ENCODE data around the gene CAMK2A. TPM values are rescaled to one million over a fixed set of nuclear protein-coding genes. Genes with fewer than 3 reads are reported as not detected.

The CAMK2A gene
- total RNA-seq, 4 donors from 2014 or later, result 1.4 to 6.9 (median 3.6) TPM

DNA sequence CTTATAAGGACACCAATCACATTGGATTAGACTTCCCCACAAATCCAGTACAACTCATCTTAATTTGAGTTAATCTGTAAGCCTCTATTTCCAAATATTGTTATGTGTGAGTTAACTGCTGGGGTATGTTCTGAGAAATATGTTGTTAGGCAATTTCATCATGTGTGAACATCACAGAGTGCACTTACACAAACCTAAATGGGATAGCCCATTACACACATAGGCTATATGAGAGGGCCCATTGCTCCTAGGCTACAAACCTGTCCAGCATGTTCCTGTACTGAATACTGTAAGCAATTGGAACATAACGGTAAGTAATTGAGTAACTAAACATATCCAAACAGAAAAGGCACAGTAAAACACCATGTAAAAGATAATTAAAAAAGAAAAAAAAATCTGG is 32.2 kb upstream of the CAMK2A start:
- no peak overlapping the region for H3K4me3 ChIP-seq

DNA sequence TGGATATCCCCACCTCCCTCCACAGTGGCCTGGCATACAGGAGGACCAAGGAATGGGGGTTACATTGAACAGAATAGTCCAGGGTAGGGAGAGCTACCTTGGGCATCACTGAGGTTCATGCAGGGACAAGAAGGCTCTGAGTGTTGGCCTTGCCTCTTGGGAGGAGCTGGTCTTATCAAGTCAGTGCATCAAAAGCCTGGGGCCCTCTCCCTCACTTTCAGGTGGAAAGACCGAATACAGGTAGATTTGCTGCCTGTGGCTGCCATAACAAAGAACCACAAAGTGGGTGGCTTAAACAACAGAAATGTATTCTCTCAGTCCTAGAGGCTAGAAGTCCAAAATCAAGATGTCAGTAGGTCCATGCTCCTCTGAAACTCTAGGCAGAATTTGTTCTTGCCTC is 31.6 kb upstream of the CAMK2A start:
- TF ChIP-seq POLR2AphosphoS5 (IDR thresholded peaks at IDR 0.05), result no peak
- TF ChIP-seq, protein P1, sequence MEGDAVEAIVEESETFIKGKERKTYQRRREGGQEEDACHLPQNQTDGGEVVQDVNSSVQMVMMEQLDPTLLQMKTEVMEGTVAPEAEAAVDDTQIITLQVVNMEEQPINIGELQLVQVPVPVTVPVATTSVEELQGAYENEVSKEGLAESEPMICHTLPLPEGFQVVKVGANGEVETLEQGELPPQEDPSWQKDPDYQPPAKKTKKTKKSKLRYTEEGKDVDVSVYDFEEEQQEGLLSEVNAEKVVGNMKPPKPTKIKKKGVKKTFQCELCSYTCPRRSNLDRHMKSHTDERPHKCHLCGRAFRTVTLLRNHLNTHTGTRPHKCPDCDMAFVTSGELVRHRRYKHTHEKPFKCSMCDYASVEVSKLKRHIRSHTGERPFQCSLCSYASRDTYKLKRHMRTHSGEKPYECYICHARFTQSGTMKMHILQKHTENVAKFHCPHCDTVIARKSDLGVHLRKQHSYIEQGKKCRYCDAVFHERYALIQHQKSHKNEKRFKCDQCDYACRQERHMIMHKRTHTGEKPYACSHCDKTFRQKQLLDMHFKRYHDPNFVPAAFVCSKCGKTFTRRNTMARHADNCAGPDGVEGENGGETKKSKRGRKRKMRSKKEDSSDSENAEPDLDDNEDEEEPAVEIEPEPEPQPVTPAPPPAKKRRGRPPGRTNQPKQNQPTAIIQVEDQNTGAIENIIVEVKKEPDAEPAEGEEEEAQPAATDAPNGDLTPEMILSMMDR (IDR thresholded peaks at IDR 0.05), result no peak
- TF ChIP-seq EP300 (IDR thresholded peaks at IDR 0.05), result no peak
- TF ChIP-seq POLR2A (IDR thresholded peaks at IDR 0.05), result no peak
- 100% methylated on average over 1 of the region's 1 CpG for WGBS, 2 donors (ENCODE audit: low coverage in 1 of 2)
- no peak for ATAC-seq
- Histone ChIP-seq H3K36me3 (no peaks in the 10 kb centered on the region), H3K4me3 (no peak overlapping the region), H3K27me3 (no peaks in the 10 kb centered on the region), H3K27ac (no peak overlapping the region), H3K9me3 (no peaks in the 10 kb centered on the region), H3K4me1 (peaks cover 0 to 11% (median 0%) of the 10 kb centered on the region in 3 donors)

More for the DNA sequence above, 32.2 kb upstream of the CAMK2A start:
- Histone ChIP-seq H3K27me3 (no peaks in the 10 kb centered on the region), H3K4me1 (peaks cover 0 to 11% (median 0%) of the 10 kb centered on the region in 3 donors), H3K27ac (no peak overlapping the region), H3K9me3 (no peaks in the 10 kb centered on the region), H3K36me3 (no peaks in the 10 kb centered on the region)
- TF ChIP-seq POLR2A (IDR thresholded peaks at IDR 0.05) (no peak), POLR2AphosphoS5 (IDR thresholded peaks at IDR 0.05) (no peak), EP300 (IDR thresholded peaks at IDR 0.05) (no peak)
- TF ChIP-seq, protein P1 (IDR thresholded peaks at IDR 0.05), result no peak
- ATAC-seq, result no peak
- WGBS, 2 donors (ENCODE audit: low coverage in 1 of 2), result 89 to 100% methylated on average over 1 of the region's 1 CpG

DNA sequence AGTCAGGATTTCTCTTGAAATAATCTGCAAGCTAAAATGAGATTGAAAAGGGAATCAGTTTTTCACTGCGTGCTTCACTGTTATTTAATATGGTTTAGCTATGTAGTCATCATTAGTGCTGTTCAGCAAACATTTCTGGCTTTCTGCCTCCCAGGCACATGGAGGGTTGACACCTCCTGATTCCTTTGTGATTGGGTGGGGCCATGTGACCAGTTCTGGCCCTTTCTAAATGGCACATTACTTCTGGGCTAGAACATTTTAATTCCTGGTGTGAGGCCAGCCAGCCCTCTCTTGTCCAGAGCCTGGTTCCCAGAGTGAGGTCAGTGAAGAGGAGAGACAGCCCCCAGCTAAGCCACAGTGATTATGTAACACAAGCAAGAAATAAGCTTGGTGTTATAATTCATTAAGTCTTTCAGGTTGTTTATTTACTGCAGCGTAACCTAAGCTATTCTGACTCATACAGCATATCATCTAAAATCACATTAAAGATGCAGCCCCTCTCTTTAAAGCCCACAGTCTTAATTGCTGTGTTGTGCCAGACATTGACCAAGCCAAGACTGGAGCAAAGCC is 30.6 kb upstream of the CAMK2A start:
- peak; percentile 97 for ATAC-seq
- Histone ChIP-seq H3K27me3 (no peaks in the 10 kb centered on the region), H3K4me3 (no peak overlapping the region), H3K27ac (peak overlapping the region in 2 of 4 donors; percentile 32 to 66), H3K4me1 (peaks cover 0 to 11% (median 0%) of the 10 kb centered on the region in 3 donors), H3K9me3 (no peaks in the 10 kb centered on the region), H3K36me3 (no peaks in the 10 kb centered on the region)
- 20 to 41% methylated on average over 2 of the region's 2 CpGs for WGBS, 2 donors (ENCODE audit: low coverage in 1 of 2)
- TF ChIP-seq EP300 (IDR thresholded peaks at IDR 0.05) (no peak), POLR2AphosphoS5 (IDR thresholded peaks at IDR 0.05) (peak; percentile 71)

DNA sequence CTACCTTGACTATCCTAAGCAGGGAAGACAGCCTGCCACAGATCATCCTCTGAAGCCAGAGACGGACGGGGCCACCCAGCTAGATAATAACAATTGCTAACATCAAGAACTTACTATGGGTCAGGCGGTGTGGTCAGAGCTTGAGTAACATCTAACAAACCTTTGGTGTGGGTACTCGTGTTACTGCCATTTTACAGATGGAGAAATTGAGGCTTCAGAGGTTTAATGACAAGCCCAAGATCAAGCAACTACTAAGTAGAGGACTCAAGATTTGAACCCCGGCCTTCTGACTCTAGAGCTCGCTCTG is 29.9 kb upstream of the CAMK2A start:
- ATAC-seq, result no peak
- H3K4me1 ChIP-seq, result peaks cover 0 to 11% (median 0%) of the 10 kb centered on the region in 3 donors
- H3K4me3 ChIP-seq, result no peak overlapping the region
- no peaks in the 10 kb centered on the region for H3K9me3 ChIP-seq
- no peak for TF ChIP-seq POLR2AphosphoS5 (IDR thresholded peaks at IDR 0.05)
- TF ChIP-seq, protein P1 (IDR thresholded peaks at IDR 0.05), result no peak
- no peak for TF ChIP-seq POLR2A (IDR thresholded peaks at IDR 0.05)
- TF ChIP-seq EP300 (IDR thresholded peaks at IDR 0.05), result no peak
- no peaks in the 10 kb centered on the region for H3K36me3 ChIP-seq
- peak overlapping the region in 1 of 4 donors; percentile 32 for H3K27ac ChIP-seq
- no peaks in the 10 kb centered on the region for H3K27me3 ChIP-seq
- WGBS, 2 donors (ENCODE audit: low coverage in 1 of 2), result 87 to 93% methylated on average over 4 of the region's 6 CpGs

DNA sequence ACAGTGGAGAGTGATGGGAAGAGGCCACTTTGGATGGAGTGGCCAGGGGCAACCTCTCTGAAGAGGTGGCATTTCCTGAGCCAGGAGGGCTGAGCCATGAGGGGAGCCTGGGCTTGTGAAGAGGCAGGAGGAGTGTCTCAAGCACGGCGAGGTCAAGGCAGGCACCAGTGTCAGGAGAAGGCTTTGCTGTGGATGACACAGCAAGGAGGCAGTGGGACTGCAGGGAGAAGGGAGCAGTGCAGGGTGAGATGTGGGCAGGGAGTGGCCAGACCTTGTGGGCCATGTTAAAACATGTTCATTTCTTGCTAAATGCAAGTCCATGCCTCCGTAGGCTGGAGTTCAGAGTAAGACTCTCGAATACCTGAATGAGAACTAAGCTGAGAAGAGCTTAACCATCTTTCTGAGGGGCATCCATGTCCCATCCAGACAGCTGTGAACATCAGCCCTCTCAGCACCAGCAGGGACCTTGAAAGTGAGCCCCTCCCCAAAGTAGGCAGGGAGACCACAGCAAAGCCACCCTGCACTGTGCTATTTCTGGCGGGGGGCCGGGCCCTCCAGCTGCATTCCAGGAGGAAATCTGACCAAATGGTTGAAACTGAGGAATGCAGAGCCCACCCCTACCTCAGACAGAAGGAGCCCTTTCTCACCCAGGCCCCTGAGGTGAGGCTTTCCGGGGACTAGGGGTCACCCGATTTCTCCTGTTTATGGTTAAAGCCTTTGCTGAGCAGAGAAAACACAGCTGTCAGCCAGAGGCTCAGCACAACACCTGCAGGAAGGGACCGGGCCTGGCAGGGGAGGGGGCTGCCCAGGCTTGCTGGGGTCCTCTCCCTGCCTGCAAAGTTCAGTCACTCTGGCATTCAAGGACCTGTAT is 29.3 kb upstream of the CAMK2A start:
- no peak overlapping the region for H3K27ac ChIP-seq

More for the DNA sequence above, 29.3 kb upstream of the CAMK2A start:
- no peaks in the 10 kb centered on the region for H3K36me3 ChIP-seq
- H3K4me1 ChIP-seq, result peaks cover 0 to 13% (median 0%) of the 10 kb centered on the region in 3 donors
- H3K27me3 ChIP-seq, result no peaks in the 10 kb centered on the region
- TF ChIP-seq POLR2AphosphoS5 (IDR thresholded peaks at IDR 0.05) (no peak), EP300 (IDR thresholded peaks at IDR 0.05) (no peak), POLR2A (IDR thresholded peaks at IDR 0.05) (no peak)
- TF ChIP-seq, protein P1 (IDR thresholded peaks at IDR 0.05), result no peak
- H3K4me3 ChIP-seq, result no peak overlapping the region
- no peak for ATAC-seq
- no peaks in the 10 kb centered on the region for H3K9me3 ChIP-seq
- WGBS, 2 donors (ENCODE audit: low coverage in 1 of 2), result 80 to 88% methylated on average over 2 to 5 of the region's 9 CpGs

All from gastroesophageal sphincter (tissue), 4 donors.